HG03039 (cell line): ENCODE measurements around the gene UPK3BL2.
"Not testable (repeated sequence)": the region's sequence is repeated elsewhere in the genome, so short reads cannot be mapped to it uniquely, and the experiment has no call there.

Experiments used
- ATAC-seq: cut with Tn5 transposase; IDR thresholded peaks from one replicate; pipeline ENCODE4 v1.9.1; 2021; ENCODE audit warnings: mild to moderate bottlenecking, moderate library complexity; ENCODE audit not compliant: unreplicated experiment

UPK3BL2 gene

DNA sequence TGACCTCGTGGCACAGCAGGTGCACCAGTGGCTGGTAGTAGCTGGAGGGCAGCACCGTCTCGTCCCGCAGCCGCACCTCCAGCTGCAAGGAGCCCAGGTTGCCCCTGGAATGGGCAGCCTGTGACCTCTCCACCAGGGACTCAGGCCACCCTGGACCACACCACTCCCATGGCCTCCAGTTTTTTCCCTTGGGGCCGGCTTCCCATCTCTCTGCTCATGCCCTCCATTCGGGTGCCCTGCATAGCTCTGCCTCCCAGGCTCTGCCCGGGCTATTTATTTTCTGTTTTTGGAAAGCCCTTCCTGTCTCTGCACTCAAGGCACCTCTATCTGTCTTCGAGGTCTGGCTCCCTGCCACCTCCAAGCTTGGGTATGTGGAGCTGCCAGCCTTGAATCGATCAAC lies 46.6 kb downstream of the UPK3BL2 start:
- ATAC-seq, result not testable (repeated sequence)

DNA sequence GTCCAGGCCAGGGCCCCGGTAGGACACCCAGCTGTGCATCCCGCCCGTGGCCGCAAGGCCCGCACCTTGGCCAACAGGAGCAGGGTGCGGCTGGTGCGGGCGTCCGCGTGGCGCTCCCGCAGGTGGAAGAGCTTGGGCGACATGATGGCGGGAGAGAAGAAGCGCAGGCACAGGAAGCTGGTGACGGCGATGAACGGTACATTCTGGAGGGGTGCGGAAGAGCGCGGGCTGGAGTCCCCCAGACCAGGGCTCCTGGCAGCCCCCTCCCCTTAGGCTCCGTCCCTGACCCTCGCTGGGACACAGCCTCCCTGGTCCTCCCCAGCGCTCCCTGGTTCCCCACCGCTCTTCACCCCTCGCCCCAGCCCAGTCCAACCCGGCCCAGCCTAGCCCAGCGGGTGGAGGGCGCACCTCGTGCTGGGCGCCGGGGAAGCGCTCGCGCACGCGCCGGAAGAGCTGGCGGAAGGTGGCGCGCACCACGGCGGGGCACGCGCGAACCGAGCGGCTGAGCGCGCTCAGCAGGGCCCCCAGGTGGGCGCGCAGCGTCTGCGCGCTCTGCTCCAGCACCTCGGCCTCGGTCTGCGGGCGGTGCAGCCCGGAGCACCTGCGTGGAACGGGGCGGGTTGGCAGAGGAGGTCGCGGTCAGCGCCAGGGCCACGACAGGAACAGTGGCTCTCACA lies 48.9 kb downstream of the UPK3BL2 start:
- peak; percentile 47 for ATAC-seq

GRCh38 chr7:102494026-102494425 lies 49.5 kb downstream of the UPK3BL2 start:
- ATAC-seq, result not testable (repeated sequence)

GRCh38 chr7:102493220-102493935 lies 50.1 kb downstream of the UPK3BL2 start:
- not testable (repeated sequence) for ATAC-seq

DNA sequence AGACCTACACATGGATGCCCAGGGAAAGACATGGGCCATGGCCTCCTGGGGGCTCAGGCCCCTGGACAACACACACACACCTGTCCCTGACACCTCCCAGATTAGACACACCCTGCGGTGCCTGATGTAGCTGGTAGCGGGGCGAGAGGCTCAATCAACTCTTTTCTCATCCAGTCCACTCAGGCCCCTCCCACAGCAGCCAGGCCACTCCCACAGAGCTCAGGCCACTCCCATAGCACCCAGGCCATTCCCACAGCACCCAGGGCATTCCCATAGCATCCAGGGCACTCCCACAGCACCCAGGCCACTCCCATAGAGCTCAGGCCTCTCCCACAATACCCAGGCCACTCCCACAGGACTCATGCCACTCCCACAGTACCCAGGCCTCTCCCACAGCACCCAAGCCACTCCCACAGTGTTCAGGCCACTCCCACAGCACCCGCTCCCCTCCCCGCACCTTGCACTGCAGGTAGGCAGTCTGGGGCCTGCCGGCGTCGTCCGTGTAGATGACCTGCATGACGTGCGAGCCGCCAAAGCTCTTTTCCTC lies 52.9 kb downstream of the UPK3BL2 start:
- not testable (repeated sequence) for ATAC-seq
